Keratinocyte (primary cell): Measurements from ENCODE around the gene KCNT2. TPM values are rescaled to one million over a fixed set of nuclear protein-coding genes. Genes with fewer than 3 reads are reported as not detected.

Source experiments
- DNase-seq: peaks from one replicate; pipeline ENCODE4 v3.0.0-alpha.2; 2011; ENCODE audit warnings: low read depth, missing footprints, low spot score
- FAIRE-seq: peaks from 2 replicates; lab custom pipeline; 2011; peaks lifted over from hg19 to GRCh38; lab: Jason Lieb, UNC
- H2AFZ ChIP-seq: 2 replicates; pipeline ENCODE4 v1.6.0; 2012; ENCODE audit warnings: low read length, control low read depth, inconsistent platforms; ENCODE audit not compliant: control insufficient read depth
- H3K27ac ChIP-seq: 2 replicates; pipeline ENCODE4 v1.5.1; 2011; ENCODE audit warnings: low read length; ENCODE audit not compliant: control insufficient read depth, insufficient read depth
- H3K27me3 ChIP-seq: 3 replicates; pipeline ENCODE4 v1.6.0; 2011; ENCODE audit warnings: low read length; ENCODE audit not compliant: control insufficient read depth, insufficient read depth; ENCODE audit errors: extremely low read depth
- H3K36me3 ChIP-seq, 2 experiments: 2 replicates in 1 of 2; 3 replicates in 1 of 2; pipeline ENCODE4 v1.5.1; 2011; ENCODE audit warnings: low read length in 2 of 2, mild to moderate bottlenecking in 1 of 2; ENCODE audit not compliant: control insufficient read depth in 2 of 2, insufficient read depth in 2 of 2; ENCODE audit errors: extremely low read depth in 1 of 2
- H3K4me1 ChIP-seq: 3 replicates; pipeline ENCODE4 v1.5.1; 2011; ENCODE audit warnings: low read length; ENCODE audit not compliant: control insufficient read depth, insufficient read depth; ENCODE audit errors: extremely low read depth
- H3K4me2 ChIP-seq: 3 replicates; pipeline ENCODE4 v1.6.0; 2011; ENCODE audit warnings: low read depth, low read length; ENCODE audit not compliant: control insufficient read depth, insufficient read depth; ENCODE audit errors: extremely low read depth
- H3K4me3 ChIP-seq, 3 experiments: fragments of 200-600 bp in 1 of 3; sonication (generic) in 1 of 3; 2 replicates in 2 of 3; 3 replicates in 1 of 3; pipeline ENCODE4 v1.5.1; 2011 to 2016; ENCODE audit warnings: low read length in 3 of 3, mild to moderate bottlenecking in 3 of 3, control low read depth in 2 of 3, inconsistent platforms in 1 of 3, low read depth in 1 of 3, mixed read lengths in 1 of 3, mixed run types in 1 of 3, moderate library complexity in 1 of 3; ENCODE audit not compliant: control insufficient read depth in 2 of 3, insufficient read depth in 2 of 3; ENCODE audit errors: extremely low read depth in 1 of 3
- H3K79me2 ChIP-seq: 2 replicates; pipeline ENCODE4 v1.6.0; 2012; ENCODE audit warnings: low read length; ENCODE audit not compliant: control insufficient read depth, insufficient read depth
- H3K9ac ChIP-seq: 3 replicates; pipeline ENCODE4 v1.6.0; 2011; ENCODE audit warnings: low read length; ENCODE audit not compliant: control insufficient read depth, insufficient read depth; ENCODE audit errors: extremely low read depth
- H3K9me1 ChIP-seq: 3 replicates; pipeline ENCODE4 v1.6.0; 2011; ENCODE audit warnings: low read length; ENCODE audit not compliant: control insufficient read depth, insufficient read depth; ENCODE audit errors: extremely low read depth
- H3K9me3 ChIP-seq: 2 replicates; pipeline ENCODE4 v1.5.1; 2012; ENCODE audit warnings: low read depth, low read length; ENCODE audit not compliant: control insufficient read depth
- H4K20me1 ChIP-seq: 3 replicates; pipeline ENCODE4 v1.6.0; 2011; ENCODE audit warnings: low read length; ENCODE audit not compliant: control insufficient read depth, insufficient read depth; ENCODE audit errors: extremely low read depth
- CTCF ChIP-seq, 3 experiments: IDR thresholded peaks in 1 of 3; conservative IDR thresholded peaks in 1 of 3; optimal IDR thresholded peaks in 1 of 3; 2 replicates in 2 of 3; 3 replicates in 1 of 3; pipeline versions ENCODE3 to v1.5.1; 2011; ENCODE audit warnings: low read length in 3 of 3, mild to moderate bottlenecking in 3 of 3, moderate library complexity in 2 of 3, control low read depth in 1 of 3, inconsistent platforms in 1 of 3; ENCODE audit not compliant: insufficient read depth in 2 of 3; ENCODE audit errors: extremely low read depth in 1 of 3
- EZH2 ChIP-seq: IDR thresholded peaks from one replicate; pipeline ENCODE4 v1.6.1; 2012; ENCODE audit warnings: inconsistent platforms, mild to moderate bottlenecking, low read length, moderate library complexity
- dilution Hi-C: fragments of 300-500 bp; cut with MboI; formaldehyde crosslinking; loops from one replicate; pipeline ENCODE4 v1.7.0; 2020; ENCODE audit warnings: low sequenced_read_pairs; ENCODE audit not compliant: extremely low pct_ligation_motif_present
- polyA plus RNA-seq, 5 experiments: library from polyadenylated mRNA; depleted of rRNA in 3 of 5; stranded (reverse) in 3 of 5; stranded (forward) in 1 of 5; unstranded in 1 of 5; fragments of >200 nt; gene quantifications; 1 replicate in 1 of 5; 2 replicates in 3 of 5; 3 replicates in 1 of 5; pipeline versions ENCODE4 v1.2.1 to v1.2.3, GENCODE V29; 2011 to 2012; ENCODE audit warnings: missing spikeins in 2 of 5, low read depth in 1 of 5, low replicate concordance in 1 of 5

The KCNT2 gene
- polyA plus RNA-seq, 1 donor (not counting 4 experiments of a cell fraction or from before 2014, with no cell fraction given), result not detected

GRCh38 chr1:196494766-196495165 lies 113.5 kb downstream of the KCNT2 start:
- Histone ChIP-seq H3K4me1 (no peaks in the 10 kb centered on the region), H3K27ac (no peak overlapping the region), H3K4me3 (no peak overlapping the region), H3K9me3 (no peaks in the 10 kb centered on the region), H3K9ac (no peak overlapping the region), H3K36me3 (no peaks in the 10 kb centered on the region), H3K4me2 (no peak overlapping the region), H4K20me1 (no peaks in the 10 kb centered on the region), H3K79me2 (no peaks in the 10 kb centered on the region), H2AFZ (no peak overlapping the region), H3K27me3 (no peaks in the 10 kb centered on the region), H3K9me1 (no peaks in the 10 kb centered on the region)
- no peak for TF ChIP-seq EZH2
- TF ChIP-seq CTCF (optimal IDR thresholded peaks at IDR 0.05 in 1 of 3, IDR thresholded peaks at IDR 0.05 in 1 of 3, conservative IDR thresholded peaks at IDR 0.05 in 1 of 3; ENCODE audit: extremely low read depth in 1 of 3, insufficient read depth in 2 of 3, low read length in 3 of 3), result no peak
- dilution Hi-C loops, result no loop called here
- FAIRE-seq (no peak), DNase-seq (no peak)

- DNase-seq, result no peak
- Histone ChIP-seq H3K9me3 (no peaks in the 10 kb centered on the region), H3K36me3 (no peaks in the 10 kb centered on the region), H3K79me2 (no peaks in the 10 kb centered on the region), H3K9ac (no peak overlapping the region), H3K4me3 (no peak overlapping the region), H3K9me1 (no peaks in the 10 kb centered on the region), H2AFZ (no peak overlapping the region), H3K4me2 (no peak overlapping the region), H3K27ac (no peak overlapping the region), H3K27me3 (no peaks in the 10 kb centered on the region), H4K20me1 (no peaks in the 10 kb centered on the region), H3K4me1 (no peaks in the 10 kb centered on the region)
- FAIRE-seq, result no peak
- no peak for TF ChIP-seq CTCF (optimal IDR thresholded peaks at IDR 0.05 in 1 of 3, IDR thresholded peaks at IDR 0.05 in 1 of 3, conservative IDR thresholded peaks at IDR 0.05 in 1 of 3; ENCODE audit: extremely low read depth in 1 of 3, insufficient read depth in 2 of 3, low read length in 3 of 3)
- TF ChIP-seq EZH2, result no peak
- dilution Hi-C loops, result no loop called here
These were observed 114.4 kb downstream of the KCNT2 start for GRCh38 chr1:196493881-196494280.
